AG04450 (cell line): ENCODE data around the gene ECSIT. TPM values are rescaled to one million over a fixed set of nuclear protein-coding genes. Genes with fewer than 3 reads are reported as not detected.

Experiments
- CTCF ChIA-PET: fragments of 300-600, 350-600 bp; formaldehyde crosslinking; extraction: SDS; loops from one replicate; lab custom pipeline; 2022; ENCODE audit warnings: antibody characterized with exemption, inconsistent platforms; lab: Charles Lee
- POLR2A ChIA-PET: fragments of 350-600 bp; formaldehyde crosslinking; extraction: SDS; loops from one replicate; lab custom pipeline; 2021; ENCODE audit warnings: antibody characterized with exemption, inconsistent platforms; lab: Yijun Ruan, JAX
- DNase-seq: peaks from one replicate; pipeline ENCODE4 v3.0.0-alpha.2; 2011; ENCODE audit warnings: low read depth, low spot score
- H3K27ac ChIP-seq: one replicate; pipeline ENCODE4 v1.5.1; 2012; ENCODE audit warnings: low read depth, low read length, control low read depth
- H3K27me3 ChIP-seq: one replicate; pipeline ENCODE4 v1.6.0; 2012; ENCODE audit warnings: low read length; ENCODE audit not compliant: control insufficient read depth, insufficient read depth
- H3K4me3 ChIP-seq: 2 replicates; pipeline ENCODE4 v1.5.1; 2011; ENCODE audit warnings: mild to moderate bottlenecking, low read depth, low read length, control low read depth
- H3K9me3 ChIP-seq: 2 replicates; pipeline ENCODE4 v1.5.1; 2012; ENCODE audit warnings: low read length; ENCODE audit not compliant: control insufficient read depth, insufficient read depth
- CTCF ChIP-seq: IDR thresholded peaks from 2 replicates; pipeline ENCODE4 v1.5.1; 2011; ENCODE audit warnings: low read depth, low read length, control low read depth, inconsistent platforms
- polyA plus RNA-seq: library from polyadenylated mRNA; depleted of rRNA; stranded (reverse); fragments of >200 nt; gene quantifications from 2 replicates; pipeline ENCODE4 v1.2.3, GENCODE V29; 2011

ECSIT gene
- polyA plus RNA-seq, 1 experiment: 28.2 TPM

GRCh38 chr19:11530432-11530831 is 1.5 kb upstream of the ECSIT start:
- no peak overlapping the region for H3K27ac ChIP-seq
- no peak overlapping the region for H3K4me3 ChIP-seq
- TF ChIP-seq CTCF: peak; percentile 29
- peak; percentile 41 for DNase-seq
- POLR2A ChIA-PET: no interaction called here
- no peaks in the 10 kb centered on the region; the same call in 1 of the 2 replicates for H3K9me3 ChIP-seq
- CTCF ChIA-PET: interaction anchor here (0.6 kb wide), 1 partner anchor 15 kb away, joined by 3 read pairs; no protein-coding TSS in a partner anchor
- H3K27me3 ChIP-seq: no peaks in the 10 kb centered on the region

- H3K27ac ChIP-seq: no peak overlapping the region
- no peaks in the 10 kb centered on the region for H3K27me3 ChIP-seq
- CTCF ChIA-PET: interaction anchor here (1.0 kb wide), 1 partner anchor 17 kb away, joined by 4 read pairs; no protein-coding TSS in a partner anchor
- H3K9me3 ChIP-seq: no peaks in the 10 kb centered on the region
- no peak for TF ChIP-seq CTCF
- POLR2A ChIA-PET: interaction anchor here (0.6 kb wide), 1 partner anchor 78 kb away, joined by 6 read pairs; no protein-coding TSS in a partner anchor
- no peak for DNase-seq
- H3K4me3 ChIP-seq: no peak overlapping the region
Measured at GRCh38 chr19:11519138-11519537, 9.8 kb downstream of the ECSIT start.

GRCh38 chr19:11513946-11514345 is 15.0 kb downstream of the ECSIT start:
- no peak for TF ChIP-seq CTCF
- POLR2A ChIA-PET: no interaction called here
- Histone ChIP-seq H3K27ac (no peak overlapping the region), H3K9me3 (no peaks in the 10 kb centered on the region), H3K4me3 (no peak overlapping the region), H3K27me3 (no peaks in the 10 kb centered on the region)
- DNase-seq: no peak
- CTCF ChIA-PET: interaction anchor here (0.8 to 1.0 kb wide), 2 partner anchors 22 to 31 kb away, joined by 3 read pairs; no protein-coding TSS in a partner anchor

GRCh38 chr19:11510444-11510843 is 18.5 kb downstream of the ECSIT start:
- Histone ChIP-seq H3K27me3 (no peaks in the 10 kb centered on the region), H3K27ac (no peak overlapping the region), H3K4me3 (no peak overlapping the region), H3K9me3 (peaks cover 3% of the 10 kb centered on the region; the same call in 1 of the 2 replicates)
- ChIA-PET CTCF (interaction anchor here (0.7 to 1.0 kb wide), 2 partner anchors 26 to 348 kb away, joined by 3 to 5 read pairs; no protein-coding TSS in a partner anchor), POLR2A (no interaction called here)
- no peak for DNase-seq
- no peak for TF ChIP-seq CTCF

GRCh38 chr19:11507370-11508078 is 21.4 kb downstream of the ECSIT start:
- H3K9me3 ChIP-seq: peaks cover 3% of the 10 kb centered on the region; the same call in 1 of the 2 replicates
- ChIA-PET CTCF (no interaction called here), POLR2A (no interaction called here)
- H3K4me3 ChIP-seq: no peak overlapping the region
- TF ChIP-seq CTCF: no peak
- no peak for DNase-seq
- no peak overlapping the region for H3K27ac ChIP-seq
- no peaks in the 10 kb centered on the region for H3K27me3 ChIP-seq
